ENCODE data around the gene ANP32B.

- no peak for TF ChIP-seq CTCF (IDR thresholded peaks at IDR 0.05)
- no peak for TF ChIP-seq EZH2 (IDR thresholded peaks at IDR 0.05; ENCODE audit: borderline replicate concordance, insufficient read depth, low read depth, low read length, poor library complexity, severe bottlenecking)
Observed at GRCh38 chr9:98031935-98032334, 48.8 kb downstream of the ANP32B start.

Data from B cell (primary cell).